ENCODE data around the gene MAFF. TPM values are rescaled to one million over a fixed set of nuclear protein-coding genes. Genes with fewer than 3 reads are reported as not detected.
A peak's percentile ranks its signal among the peaks of the same experiment; 100 is the strongest.

Gene MAFF
- total and polyA plus RNA-seq, 2 donors from 2014 or later: 2.2 to 23.4 TPM

DNA sequence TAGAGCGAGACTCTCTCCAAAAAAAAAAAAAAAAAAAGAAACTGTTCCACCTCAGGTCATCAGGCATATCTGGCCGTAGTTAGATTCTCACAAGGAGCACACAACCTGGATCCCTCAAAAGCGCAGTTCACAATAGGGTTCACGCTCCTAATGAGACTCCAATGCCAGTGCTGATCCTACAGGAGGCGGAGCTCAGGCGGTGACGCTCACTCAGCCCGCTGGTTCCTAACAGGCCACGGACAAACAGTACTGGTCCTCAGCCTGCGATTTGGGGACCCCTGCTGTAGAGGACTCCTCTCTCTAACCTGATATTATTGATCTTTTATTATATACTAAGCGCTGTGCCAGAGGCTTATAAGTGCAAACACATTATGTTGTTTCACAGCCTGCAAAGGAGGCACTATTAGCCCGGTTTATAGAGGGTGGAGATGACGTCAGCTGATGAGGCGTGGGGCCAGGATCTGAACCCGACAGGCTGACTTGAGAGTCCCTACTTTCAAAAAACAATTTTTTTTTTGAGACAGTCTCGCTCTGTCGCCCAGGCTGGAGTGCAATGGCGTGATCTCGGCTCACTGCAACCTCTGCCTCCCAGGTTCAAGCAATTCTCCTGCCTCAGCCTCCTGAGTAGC lies 4.9 kb upstream of the MAFF start:
- no peak for TF ChIP-seq CTCF (IDR thresholded peaks at IDR 0.05; ENCODE audit: borderline replicate concordance, extremely low read depth, insufficient read depth)
- no peaks in the 10 kb centered on the region for H3K9me3 ChIP-seq (ENCODE audit: control insufficient read depth in 2 of 3, insufficient read depth in 1 of 3, low read length in 3 of 3)
- no peaks in the 10 kb centered on the region for H3K27me3 ChIP-seq (ENCODE audit: control insufficient read depth, insufficient read depth, low read length)
- no peak overlapping the region for H3K9ac ChIP-seq (ENCODE audit: low read length in 3 of 3)
- no peak overlapping the region for H3K27ac ChIP-seq (ENCODE audit: low read depth in 2 of 2, low read length in 2 of 2)
- FAIRE-seq (no peak), DNase-seq (no peak)
- intact Hi-C loops (cut with DNase I): no loop called here
- no peaks in the 10 kb centered on the region for H3K36me3 ChIP-seq (ENCODE audit: control insufficient read depth in 2 of 3, insufficient read depth in 3 of 3, low read length in 3 of 3)
- peaks cover 0 to 6% (median 4%) of the 10 kb centered on the region in 3 donors for H3K4me1 ChIP-seq (ENCODE audit: control insufficient read depth in 2 of 3, insufficient read depth in 2 of 3, low read depth in 1 of 3, low read length in 3 of 3)
- no peak overlapping the region for H3K4me3 ChIP-seq (ENCODE audit: low read length in 3 of 3)

- FAIRE-seq (no peak), DNase-seq (no peak)
- H3K27me3 ChIP-seq (ENCODE audit: control insufficient read depth, insufficient read depth, low read length): no peaks in the 10 kb centered on the region
- H3K36me3 ChIP-seq (ENCODE audit: control insufficient read depth in 2 of 3, insufficient read depth in 3 of 3, low read length in 3 of 3): no peaks in the 10 kb centered on the region
- no peaks in the 10 kb centered on the region for H3K9me3 ChIP-seq (ENCODE audit: control insufficient read depth in 2 of 3, insufficient read depth in 1 of 3, low read length in 3 of 3)
- no peak overlapping the region for H3K27ac ChIP-seq (ENCODE audit: low read depth in 2 of 2, low read length in 2 of 2)
- no peak for TF ChIP-seq CTCF (IDR thresholded peaks at IDR 0.05; ENCODE audit: borderline replicate concordance, extremely low read depth, insufficient read depth)
- peaks cover 0 to 18% (median 0%) of the 10 kb centered on the region in 3 donors for H3K4me1 ChIP-seq (ENCODE audit: control insufficient read depth in 2 of 3, insufficient read depth in 2 of 3, low read depth in 1 of 3, low read length in 3 of 3)
- H3K4me3 ChIP-seq (ENCODE audit: low read length in 3 of 3): no peak overlapping the region
- no peak overlapping the region for H3K9ac ChIP-seq (ENCODE audit: low read length in 3 of 3)
- intact Hi-C loops (cut with DNase I): no loop called here
These were observed 1.8 kb upstream of the MAFF start for GRCh38 chr22:38199826-38200559.

DNA sequence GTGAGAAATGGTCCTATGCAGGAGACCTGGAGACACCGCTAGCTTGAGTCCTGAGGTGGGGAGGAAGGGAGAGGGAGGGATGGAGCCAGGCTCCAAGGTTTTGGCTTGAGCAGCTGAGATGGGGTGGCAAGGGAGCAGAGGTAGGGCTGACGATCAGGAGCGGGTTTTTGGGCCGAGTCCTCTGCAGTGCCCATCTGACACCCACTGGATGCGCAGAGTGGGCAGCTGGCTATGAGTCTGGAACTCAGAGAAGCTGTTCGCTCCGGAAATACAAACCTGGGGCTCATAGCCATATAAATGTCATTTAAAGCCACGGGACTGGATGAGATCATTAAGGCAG lies 453 bp upstream of the MAFF start:
- H3K36me3 ChIP-seq (ENCODE audit: control insufficient read depth in 2 of 3, insufficient read depth in 3 of 3, low read length in 3 of 3): no peaks in the 10 kb centered on the region
- intact Hi-C loops (cut with DNase I): no loop called here
- H3K27ac ChIP-seq (ENCODE audit: low read depth in 2 of 2, low read length in 2 of 2): peak overlapping the region; percentile 89 to 96
- DNase-seq: peak in 1 of 5 donors; percentile 82
- peak overlapping the region in 2 of 3 donors; percentile 49 to 82 for H3K9ac ChIP-seq (ENCODE audit: low read length in 3 of 3)
- H3K9me3 ChIP-seq (ENCODE audit: control insufficient read depth in 2 of 3, insufficient read depth in 1 of 3, low read length in 3 of 3): no peaks in the 10 kb centered on the region
- peak overlapping the region; percentile 47 to 59 (median 57) for H3K4me3 ChIP-seq (ENCODE audit: low read length in 3 of 3)
- no peaks in the 10 kb centered on the region for H3K27me3 ChIP-seq (ENCODE audit: control insufficient read depth, insufficient read depth, low read length)
- FAIRE-seq: no peak
- TF ChIP-seq CTCF (IDR thresholded peaks at IDR 0.05; ENCODE audit: borderline replicate concordance, extremely low read depth, insufficient read depth): no peak
- H3K4me1 ChIP-seq (ENCODE audit: control insufficient read depth in 2 of 3, insufficient read depth in 2 of 3, low read depth in 1 of 3, low read length in 3 of 3): peaks cover 0 to 18% (median 0%) of the 10 kb centered on the region in 3 donors

Data from kidney (tissue), 14 donors.